ENCODE measurements around the gene SRPK2.
"Not testable (repeated sequence)": the region's sequence is repeated elsewhere in the genome, so short reads cannot be mapped to it uniquely, and the experiment has no call there.

SRPK2 gene

GRCh38 chr7:105297309-105297708, 91.4 kb downstream of the SRPK2 start:
- DNase-seq = no peak

GRCh38 chr7:105296491-105296890, 92.2 kb downstream of the SRPK2 start:
- DNase-seq = no peak

GRCh38 chr7:105295596-105296352, 92.9 kb downstream of the SRPK2 start:
- DNase-seq = no peak

DNA sequence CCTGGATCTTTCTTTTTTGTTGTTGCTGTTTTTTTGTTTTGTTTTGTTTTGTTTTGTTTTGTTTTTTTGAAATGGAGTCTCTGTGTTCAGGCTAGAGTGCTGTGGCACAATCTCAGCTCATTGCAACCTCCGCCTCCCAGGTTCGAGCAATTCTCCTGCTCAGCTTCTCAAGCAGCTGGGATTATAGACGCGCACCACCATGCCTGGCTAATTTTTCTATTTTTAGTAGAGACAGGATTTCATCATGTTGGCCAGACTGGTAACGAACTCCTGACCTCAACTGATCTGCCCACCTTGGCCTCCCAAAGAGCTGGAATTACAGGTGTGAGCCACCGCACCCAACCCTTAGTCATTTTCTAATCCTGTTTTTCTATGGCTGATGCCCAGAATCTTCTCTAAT, 94.2 kb downstream of the SRPK2 start:
- DNase-seq = not testable (repeated sequence)

GRCh38 chr7:105289704-105290103, 99.0 kb downstream of the SRPK2 start:
- DNase-seq = no peak

GRCh38 chr7:105286441-105286840, 102.3 kb downstream of the SRPK2 start:
- no peak for DNase-seq

GRCh38 chr7:105285118-105285874, 103.4 kb downstream of the SRPK2 start:
- DNase-seq = no peak

GRCh38 chr7:105284014-105284413, 104.7 kb downstream of the SRPK2 start:
- no peak for DNase-seq

GRCh38 chr7:105281966-105282365, 106.8 kb downstream of the SRPK2 start:
- DNase-seq = no peak

DNA sequence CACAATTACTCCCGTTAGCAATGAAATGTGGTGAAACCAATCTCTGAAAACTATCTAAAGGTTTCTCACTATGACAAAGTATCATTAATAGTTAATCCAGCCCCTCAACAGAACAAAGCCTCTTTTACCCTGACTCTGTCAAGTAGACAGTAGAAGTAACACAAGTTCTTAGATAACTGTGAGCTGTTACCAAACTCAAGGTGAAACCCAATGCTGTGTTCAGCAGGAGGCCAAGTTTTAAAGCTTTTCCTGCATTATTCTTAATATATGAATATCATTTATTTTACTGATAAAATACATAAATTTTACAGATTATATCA, 109.1 kb downstream of the SRPK2 start:
- no peak for DNase-seq

- DNase-seq = no peak
Observed at GRCh38 chr7:105278973-105279687, 109.6 kb downstream of the SRPK2 start.

GRCh38 chr7:105278565-105278964, 110.2 kb downstream of the SRPK2 start:
- no peak for DNase-seq

DNA sequence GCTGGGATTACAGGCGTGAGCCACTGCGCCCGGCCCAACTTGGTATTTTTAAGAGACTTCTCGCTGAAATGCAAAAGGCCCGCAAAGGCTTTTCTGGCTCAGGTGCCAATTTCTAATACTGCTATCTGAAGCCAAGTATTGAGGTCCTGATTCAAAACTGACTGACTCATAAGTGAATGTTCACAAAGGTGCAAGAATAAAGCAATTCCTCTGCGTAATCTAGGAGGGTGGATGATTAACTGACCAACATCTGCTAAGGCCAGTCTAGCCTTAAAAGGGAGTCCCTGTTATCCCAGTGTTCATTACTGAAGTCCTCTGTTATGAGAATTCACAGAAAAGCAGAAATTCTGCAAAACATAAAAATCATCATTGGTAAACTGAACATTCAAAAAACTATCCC, 111.4 kb downstream of the SRPK2 start:
- DNase-seq = no peak

GRCh38 chr7:105270117-105270516, 118.6 kb downstream of the SRPK2 start:
- DNase-seq = no peak

- no peak for DNase-seq
Observed at GRCh38 chr7:105269397-105269796, 119.3 kb downstream of the SRPK2 start.

- peak in 1 of 2 donors; percentile 39 for DNase-seq
Observed at GRCh38 chr7:105268511-105269392, 120.0 kb downstream of the SRPK2 start.

DNA sequence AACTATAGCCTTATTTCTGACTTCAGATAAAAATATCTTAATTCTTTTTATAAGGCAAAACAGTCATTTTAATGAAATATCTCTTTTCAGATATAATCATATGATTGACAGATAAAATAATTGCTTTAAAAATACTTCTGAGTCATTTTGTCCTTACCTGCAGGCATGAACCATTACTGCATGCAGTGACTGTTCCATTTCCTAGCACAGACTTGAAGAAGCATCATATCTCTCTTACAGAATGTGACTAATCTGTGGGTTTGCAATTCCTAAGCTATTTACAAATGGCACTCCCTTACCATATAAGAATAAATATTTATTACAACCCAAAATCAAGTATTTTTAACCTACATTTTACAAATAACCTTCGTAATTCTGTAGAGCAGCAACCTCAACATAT, 120.7 kb downstream of the SRPK2 start:
- DNase-seq = no peak

DNA sequence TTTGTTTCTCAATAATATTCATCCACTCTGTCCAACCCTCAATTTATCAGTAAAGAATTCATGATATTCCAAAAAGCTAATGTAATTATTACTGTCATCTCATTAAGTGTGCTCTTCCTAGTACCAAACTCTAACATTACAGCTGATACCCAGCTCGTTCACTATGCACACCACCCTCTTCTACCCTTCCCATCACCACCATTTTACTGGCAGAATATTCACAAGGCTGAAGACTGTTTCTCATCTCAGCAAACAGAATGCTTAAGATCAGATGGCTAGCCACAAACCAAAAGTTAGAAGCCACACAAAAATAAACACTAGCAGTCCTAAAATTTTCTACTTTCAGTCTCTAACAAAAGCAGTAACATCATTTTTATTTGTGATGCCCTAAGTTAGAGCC, 121.5 kb downstream of the SRPK2 start:
- no peak for DNase-seq

DNA sequence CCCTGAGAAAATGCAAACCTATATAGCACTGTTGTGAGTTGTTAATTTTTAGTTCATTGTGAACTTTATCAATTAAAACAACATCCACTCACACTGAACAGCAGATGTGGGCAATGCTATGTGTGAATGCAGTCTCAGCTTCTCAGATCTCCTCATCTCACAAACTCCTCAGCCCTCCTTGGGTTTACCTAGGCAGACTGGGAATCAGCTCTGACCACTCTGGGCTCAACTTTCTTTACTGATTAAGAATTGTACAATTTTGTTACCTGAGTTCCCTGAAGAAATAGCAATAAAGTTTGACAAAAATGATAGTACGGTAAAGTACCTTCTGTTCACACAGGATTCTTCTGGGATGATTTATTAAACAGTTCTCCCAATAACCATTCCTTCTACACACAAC, 124.0 kb downstream of the SRPK2 start:
- DNase-seq = no peak

DNA sequence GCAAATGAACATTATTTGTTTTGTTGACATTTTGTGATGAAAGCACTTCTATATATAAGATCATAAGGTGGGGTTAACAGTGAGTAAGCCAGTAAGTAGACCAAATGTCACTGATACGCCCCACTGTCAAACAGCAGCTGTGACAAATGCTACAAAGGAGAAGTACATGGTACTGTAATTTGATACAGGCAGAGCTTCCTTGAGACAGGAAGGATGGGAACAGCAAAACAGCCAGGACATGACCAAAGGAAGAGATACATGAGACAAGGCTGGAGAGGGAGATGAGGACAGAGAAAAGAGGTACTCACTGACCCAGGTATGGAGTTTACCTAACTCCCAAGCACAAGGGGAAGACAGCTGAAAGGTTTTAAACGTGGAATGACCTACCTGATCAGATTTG, 127.0 kb downstream of the SRPK2 start:
- no peak for DNase-seq

- not testable (repeated sequence) for DNase-seq
Observed at GRCh38 chr7:105260201-105260871, 128.4 kb downstream of the SRPK2 start.

- DNase-seq = not testable (repeated sequence)
Observed at GRCh38 chr7:105258919-105259318, 129.8 kb downstream of the SRPK2 start.

Measured in bone marrow (tissue), 2 donors.